GM12875 (cell line): ENCODE measurements around the gene ARF1.

ENCODE experiments used
- H3K4me3 ChIP-seq: one replicate; pipeline ENCODE4 v1.5.1; 2011; ENCODE audit warnings: low read depth, low read length, control low read depth
- CTCF ChIP-seq: IDR thresholded peaks from 2 replicates; pipeline ENCODE4 v1.5.1; 2011; ENCODE audit warnings: low read depth, mild to moderate bottlenecking, control low read depth, inconsistent platforms, low read length, moderate library complexity, borderline replicate concordance; ENCODE audit not compliant: insufficient read depth

The ARF1 gene

GRCh38 chr1:228143480-228144192, 61.1 kb downstream of the ARF1 start:
- H3K4me3 ChIP-seq = no peak overlapping the region
- TF ChIP-seq CTCF = no peak

- H3K4me3 ChIP-seq = no peak overlapping the region
- no peak for TF ChIP-seq CTCF
Measured at GRCh38 chr1:228144193-228144992, 61.9 kb downstream of the ARF1 start.

GRCh38 chr1:228144993-228145343, 62.5 kb downstream of the ARF1 start:
- H3K4me3 ChIP-seq = no peak overlapping the region
- no peak for TF ChIP-seq CTCF

- H3K4me3 ChIP-seq = no peak overlapping the region
- TF ChIP-seq CTCF = no peak
Measured at GRCh38 chr1:228145463-228146416, 63.2 kb downstream of the ARF1 start.

GRCh38 chr1:228146417-228147150, 64.1 kb downstream of the ARF1 start:
- TF ChIP-seq CTCF = no peak
- no peak overlapping the region for H3K4me3 ChIP-seq

- H3K4me3 ChIP-seq = no peak overlapping the region
- TF ChIP-seq CTCF = no peak
Measured at GRCh38 chr1:228147151-228147693, 64.7 kb downstream of the ARF1 start.
